ENCODE data around the gene SEC14L1. TPM values are rescaled to one million over a fixed set of nuclear protein-coding genes. Genes with fewer than 3 reads are reported as not detected.
"Not testable (repeated sequence)": the region's sequence is repeated elsewhere in the genome, so short reads cannot be mapped to it uniquely, and the experiment has no call there.

The SEC14L1 gene
- total RNA-seq, 2 donors from 2014 or later = 96.6 to 140 TPM

GRCh38 chr17:77137886-77138285, 2.9 kb upstream of the SEC14L1 start:
- H3K4me1 Mint-ChIP-seq = peaks cover 20% of the 10 kb centered on the region
- H3K27ac Mint-ChIP-seq = peak overlapping the region; percentile 92
- H3K9me3 ChIP-seq (ENCODE audit: control insufficient read depth, low read length, poor library complexity, severe bottlenecking); DNase-seq; H3K27me3 Mint-ChIP-seq; ATAC-seq; H3K36me3 Mint-ChIP-seq (ENCODE audit: low read depth): not testable (repeated sequence)
- H3K4me3 Mint-ChIP-seq = peak overlapping the region; percentile 4

GRCh38 chr17:77140166-77140877, 447 bp upstream of the SEC14L1 start:
- no peaks in the 10 kb centered on the region for H3K9me3 ChIP-seq (ENCODE audit: control insufficient read depth, low read length, poor library complexity, severe bottlenecking)
- peak overlapping the region; percentile 92 for H3K27ac Mint-ChIP-seq
- peaks cover 3% of the 10 kb centered on the region for H3K36me3 Mint-ChIP-seq (ENCODE audit: low read depth)
- peak; percentile 91 for ATAC-seq
- peak overlapping the region; percentile 82 for H3K4me3 Mint-ChIP-seq
- DNase-seq = peak; percentile 99 to 100 (median 100)
- peaks cover 26% of the 10 kb centered on the region for H3K4me1 Mint-ChIP-seq
- no peaks in the 10 kb centered on the region for H3K27me3 Mint-ChIP-seq

GRCh38 chr17:77141846-77142449, 1.2 kb downstream of the SEC14L1 start:
- Mint-ChIP-seq H3K27me3 (no peaks in the 10 kb centered on the region), H3K36me3 (ENCODE audit: low read depth) (peaks cover 7% of the 10 kb centered on the region), H3K27ac (peak overlapping the region; percentile 87), H3K4me3 (peak overlapping the region; percentile 91), H3K4me1 (peaks cover 32% of the 10 kb centered on the region)
- no peak for DNase-seq
- H3K9me3 ChIP-seq (ENCODE audit: control insufficient read depth, low read length, poor library complexity, severe bottlenecking) = no peaks in the 10 kb centered on the region
- ATAC-seq = no peak

- H3K4me1 Mint-ChIP-seq = peaks cover 38% of the 10 kb centered on the region
- H3K36me3 Mint-ChIP-seq (ENCODE audit: low read depth) = peaks cover 8% of the 10 kb centered on the region
- H3K9me3 ChIP-seq (ENCODE audit: control insufficient read depth, low read length, poor library complexity, severe bottlenecking) = no peaks in the 10 kb centered on the region
- H3K4me3 Mint-ChIP-seq = peak overlapping the region; percentile 91
- no peak overlapping the region for H3K27ac Mint-ChIP-seq
- DNase-seq = no peak
- ATAC-seq = no peak
- no peaks in the 10 kb centered on the region for H3K27me3 Mint-ChIP-seq
Observed at GRCh38 chr17:77142689-77143088, 1.9 kb downstream of the SEC14L1 start.

GRCh38 chr17:77143306-77143705, 2.5 kb downstream of the SEC14L1 start:
- Mint-ChIP-seq H3K4me3 (peak overlapping the region; percentile 60), H3K36me3 (ENCODE audit: low read depth) (peaks cover 8% of the 10 kb centered on the region), H3K4me1 (peaks cover 34% of the 10 kb centered on the region), H3K27me3 (no peaks in the 10 kb centered on the region), H3K27ac (no peak overlapping the region)
- DNase-seq (no peak), ATAC-seq (no peak)
- no peaks in the 10 kb centered on the region for H3K9me3 ChIP-seq (ENCODE audit: control insufficient read depth, low read length, poor library complexity, severe bottlenecking)

GRCh38 chr17:77144227-77144626, 3.5 kb downstream of the SEC14L1 start:
- ATAC-seq (no peak), DNase-seq (no peak)
- H3K27ac Mint-ChIP-seq = no peak overlapping the region
- H3K36me3 Mint-ChIP-seq (ENCODE audit: low read depth) = peaks cover 11% of the 10 kb centered on the region
- no peak overlapping the region for H3K4me3 Mint-ChIP-seq
- no peaks in the 10 kb centered on the region for H3K9me3 ChIP-seq (ENCODE audit: control insufficient read depth, low read length, poor library complexity, severe bottlenecking)
- no peaks in the 10 kb centered on the region for H3K27me3 Mint-ChIP-seq
- peaks cover 43% of the 10 kb centered on the region for H3K4me1 Mint-ChIP-seq

GRCh38 chr17:77145224-77145611, 4.4 kb downstream of the SEC14L1 start:
- DNase-seq (no peak), ATAC-seq (no peak)
- Mint-ChIP-seq H3K4me3 (peak overlapping the region; percentile 47), H3K4me1 (peaks cover 42% of the 10 kb centered on the region), H3K27me3 (no peaks in the 10 kb centered on the region), H3K27ac (peak overlapping the region; percentile 92), H3K36me3 (ENCODE audit: low read depth) (peaks cover 13% of the 10 kb centered on the region)
- no peaks in the 10 kb centered on the region for H3K9me3 ChIP-seq (ENCODE audit: control insufficient read depth, low read length, poor library complexity, severe bottlenecking)

- Mint-ChIP-seq H3K36me3 (ENCODE audit: low read depth) (peaks cover 16% of the 10 kb centered on the region), H3K4me3 (peak overlapping the region; percentile 47), H3K4me1 (peaks cover 47% of the 10 kb centered on the region), H3K27me3 (no peaks in the 10 kb centered on the region), H3K27ac (peak overlapping the region; percentile 92)
- ATAC-seq = no peak
- H3K9me3 ChIP-seq (ENCODE audit: control insufficient read depth, low read length, poor library complexity, severe bottlenecking) = no peaks in the 10 kb centered on the region
- no peak for DNase-seq
Observed at GRCh38 chr17:77145612-77146245, 5.0 kb downstream of the SEC14L1 start.

GRCh38 chr17:77146246-77146632, 5.5 kb downstream of the SEC14L1 start:
- no peak overlapping the region for H3K4me3 Mint-ChIP-seq

GRCh38 chr17:77146882-77147281, 6.1 kb downstream of the SEC14L1 start:
- peak overlapping the region; percentile 92 for H3K27ac Mint-ChIP-seq
- ATAC-seq (no peak), DNase-seq (no peak)
- H3K27me3 Mint-ChIP-seq = no peaks in the 10 kb centered on the region
- peaks cover 50% of the 10 kb centered on the region for H3K4me1 Mint-ChIP-seq
- no peak overlapping the region for H3K4me3 Mint-ChIP-seq
- peaks cover 18% of the 10 kb centered on the region for H3K36me3 Mint-ChIP-seq (ENCODE audit: low read depth)
- H3K9me3 ChIP-seq (ENCODE audit: control insufficient read depth, low read length, poor library complexity, severe bottlenecking) = no peaks in the 10 kb centered on the region

More at GRCh38 chr17:77146246-77146632, 5.5 kb downstream of the SEC14L1 start:
- no peaks in the 10 kb centered on the region for H3K9me3 ChIP-seq (ENCODE audit: control insufficient read depth, low read length, poor library complexity, severe bottlenecking)
- Mint-ChIP-seq H3K4me1 (peaks cover 51% of the 10 kb centered on the region), H3K27ac (peak overlapping the region; percentile 92), H3K36me3 (ENCODE audit: low read depth) (peaks cover 18% of the 10 kb centered on the region), H3K27me3 (no peaks in the 10 kb centered on the region)
- ATAC-seq (no peak), DNase-seq (no peak)

- peak overlapping the region; percentile 92 for H3K27ac Mint-ChIP-seq
- no peak overlapping the region for H3K4me3 Mint-ChIP-seq
Observed at GRCh38 chr17:77147357-77147801, 6.6 kb downstream of the SEC14L1 start.

GRCh38 chr17:77148077-77148939, 7.5 kb downstream of the SEC14L1 start:
- no peak for DNase-seq
- Mint-ChIP-seq H3K36me3 (ENCODE audit: low read depth) (peaks cover 21% of the 10 kb centered on the region), H3K4me3 (no peak overlapping the region), H3K27me3 (no peaks in the 10 kb centered on the region), H3K27ac (peak overlapping the region; percentile 92), H3K4me1 (peaks cover 47% of the 10 kb centered on the region)
- no peak for ATAC-seq
- H3K9me3 ChIP-seq (ENCODE audit: control insufficient read depth, low read length, poor library complexity, severe bottlenecking) = no peaks in the 10 kb centered on the region

More at GRCh38 chr17:77147357-77147801, 6.6 kb downstream of the SEC14L1 start:
- peaks cover 18% of the 10 kb centered on the region for H3K36me3 Mint-ChIP-seq (ENCODE audit: low read depth)
- DNase-seq (no peak), ATAC-seq (no peak)
- peaks cover 48% of the 10 kb centered on the region for H3K4me1 Mint-ChIP-seq
- H3K9me3 ChIP-seq (ENCODE audit: control insufficient read depth, low read length, poor library complexity, severe bottlenecking) = no peaks in the 10 kb centered on the region
- H3K27me3 Mint-ChIP-seq = no peaks in the 10 kb centered on the region

All from T-helper 17 cell (primary cell).